NCI-H774 (cell line): ENCODE results near the gene EWSR1.

ENCODE experiments used
- DNase-seq: peaks from one replicate; lab custom pipeline; 2025; lab: John Stamatoyannopoulos, UW

EWSR1 gene

GRCh38 chr22:29306175-29306834 is 38.2 kb downstream of the EWSR1 start, which contains the start of gene GAS2L1:
Gene GAS2L1, plus strand, starts transcription at chr22:29306650. Its CDS starts 1,456 bp downstream, at chr22:29308106.
- peak; percentile 20 for DNase-seq

- no peak for DNase-seq
These were observed 38.9 kb downstream of the EWSR1 start for GRCh38 chr22:29306835-29307595.

- DNase-seq: no peak
These were observed 39.6 kb downstream of the EWSR1 start for GRCh38 chr22:29307596-29308147.

GRCh38 chr22:29308148-29308790 is 40.2 kb downstream of the EWSR1 start:
- DNase-seq: no peak

- DNase-seq: no peak
These were observed 40.8 kb downstream of the EWSR1 start for GRCh38 chr22:29308791-29309262.

GRCh38 chr22:29309332-29310064 is 41.4 kb downstream of the EWSR1 start:
- no peak for DNase-seq

GRCh38 chr22:29310065-29310862 is 42.2 kb downstream of the EWSR1 start:
- no peak for DNase-seq

- no peak for DNase-seq
These were observed 42.8 kb downstream of the EWSR1 start for GRCh38 chr22:29310863-29311339.

GRCh38 chr22:29311464-29312217 is 43.6 kb downstream of the EWSR1 start:
- no peak for DNase-seq

- no peak for DNase-seq
These were observed 44.4 kb downstream of the EWSR1 start for GRCh38 chr22:29312218-29313125.

- DNase-seq: no peak
These were observed 45.1 kb downstream of the EWSR1 start for GRCh38 chr22:29313126-29313575.

- no peak for DNase-seq
These were observed 45.8 kb downstream of the EWSR1 start for GRCh38 chr22:29313576-29314466.

- DNase-seq: no peak
These were observed 46.6 kb downstream of the EWSR1 start for GRCh38 chr22:29314537-29315285.

GRCh38 chr22:29315286-29316140 is 47.4 kb downstream of the EWSR1 start, which contains the start of gene RASL10A:
Gene RASL10A, minus strand, starts transcription at chr22:29315697. Its CDS starts 451 bp downstream, at chr22:29315246.
- no peak for DNase-seq

- DNase-seq: no peak
These were observed 48.2 kb downstream of the EWSR1 start for GRCh38 chr22:29316141-29316828.
